OCI-LY1 (cell line): Measurements from ENCODE around the gene CEP104.

ENCODE experiments used
- H2AFZ ChIP-seq: fragments of 200-600 bp; sonication (generic), shearing (Covaris generic); 2 replicates; pipeline ENCODE4 v1.6.0; 2014; ENCODE audit warnings: antibody characterized with exemption, mild to moderate bottlenecking, low read length
- H3F3A ChIP-seq: fragments of 200-600 bp; sonication (generic), shearing (Covaris generic); 2 replicates; pipeline ENCODE4 v1.6.0; 2014; ENCODE audit warnings: mild to moderate bottlenecking, antibody characterized with exemption, low read length, moderate library complexity; ENCODE audit not compliant: insufficient read depth
- H3K27ac ChIP-seq: fragments of 200-600 bp; sonication (generic); 2 replicates; pipeline ENCODE4 v1.5.1; 2014; ENCODE audit warnings: low read length, mixed run types, mild to moderate bottlenecking, low read depth; ENCODE audit not compliant: poor library complexity, severe bottlenecking
- H3K27me3 ChIP-seq: fragments of 200-600 bp; sonication (generic); 2 replicates; pipeline ENCODE4 v1.6.0; 2014; ENCODE audit warnings: antibody characterized with exemption, mild to moderate bottlenecking, low read length, moderate library complexity; ENCODE audit not compliant: insufficient read depth
- H3K36me3 ChIP-seq: fragments of 200-600 bp; sonication (generic); 2 replicates; pipeline ENCODE4 v1.6.1; 2014; ENCODE audit warnings: mild to moderate bottlenecking, antibody characterized with exemption, low read length, moderate library complexity, mixed read lengths; ENCODE audit not compliant: insufficient read depth
- H3K4me1 ChIP-seq: fragments of 200-600 bp; sonication (generic); 2 replicates; pipeline ENCODE4 v1.5.1; 2014; ENCODE audit warnings: mild to moderate bottlenecking, low read length, moderate library complexity; ENCODE audit not compliant: insufficient read depth, severe bottlenecking
- H3K4me2 ChIP-seq: fragments of 200-600 bp; sonication (generic), shearing (Covaris generic); 2 replicates; pipeline ENCODE4 v1.6.1; 2014; ENCODE audit warnings: low read length
- H3K4me3 ChIP-seq: fragments of 200-600 bp; sonication (generic); 2 replicates; pipeline ENCODE4 v1.5.1; 2014; ENCODE audit warnings: low read length, low read depth, mild to moderate bottlenecking, mixed read lengths; ENCODE audit not compliant: poor library complexity, severe bottlenecking
- H3K79me2 ChIP-seq: fragments of 200-600 bp; shearing (Covaris generic); 2 replicates; pipeline ENCODE4 v1.6.1; 2016; ENCODE audit warnings: mixed run types, low read length, mixed read lengths; ENCODE audit not compliant: insufficient read depth
- H3K9ac ChIP-seq: fragments of 200-600 bp; sonication (generic), shearing (Covaris generic); 2 replicates; pipeline ENCODE4 v1.6.1; 2014; ENCODE audit warnings: mild to moderate bottlenecking, low read length, mixed read lengths
- H3K9me2 ChIP-seq: fragments of 200-600 bp; sonication (generic), shearing (Covaris generic); 2 replicates; pipeline ENCODE4 v1.6.1; 2014; ENCODE audit warnings: low read depth, mild to moderate bottlenecking, low read length, mixed read lengths
- H3K9me3 ChIP-seq: fragments of 200-600 bp; shearing (Covaris generic); 2 replicates; pipeline ENCODE4 v1.6.1; 2014; ENCODE audit warnings: low read length, mixed read lengths
- H4K20me1 ChIP-seq: fragments of 200-600 bp; sonication (generic), shearing (Covaris generic); 2 replicates; pipeline ENCODE4 v1.6.0; 2016; ENCODE audit warnings: mild to moderate bottlenecking, low read length; ENCODE audit not compliant: insufficient read depth
- CTCF ChIP-seq: fragments of 200-600 bp; sonication (generic), shearing (Covaris generic); IDR thresholded peaks from 2 replicates; pipeline ENCODE4 v1.5.1; 2017; ENCODE audit warnings: mild to moderate bottlenecking, antibody characterized with exemption, low read length, moderate library complexity, mixed read lengths
- EZH2 ChIP-seq: fragments of 200-600 bp; sonication (generic), shearing (Covaris generic); IDR thresholded peaks from 2 replicates; pipeline ENCODE4 v1.8.0; 2017; ENCODE audit warnings: borderline replicate concordance, mixed run types, mild to moderate bottlenecking, antibody characterized with exemption, low read length, moderate library complexity, mixed read lengths

The CEP104 gene

GRCh38 chr1:3841491-3841890 lies 15.5 kb downstream of the CEP104 start:
- peaks cover 88% of the 10 kb centered on the region for H3K36me3 ChIP-seq
- no peak overlapping the region for H3K4me3 ChIP-seq
- H3K9ac ChIP-seq, result no peak overlapping the region

DNA sequence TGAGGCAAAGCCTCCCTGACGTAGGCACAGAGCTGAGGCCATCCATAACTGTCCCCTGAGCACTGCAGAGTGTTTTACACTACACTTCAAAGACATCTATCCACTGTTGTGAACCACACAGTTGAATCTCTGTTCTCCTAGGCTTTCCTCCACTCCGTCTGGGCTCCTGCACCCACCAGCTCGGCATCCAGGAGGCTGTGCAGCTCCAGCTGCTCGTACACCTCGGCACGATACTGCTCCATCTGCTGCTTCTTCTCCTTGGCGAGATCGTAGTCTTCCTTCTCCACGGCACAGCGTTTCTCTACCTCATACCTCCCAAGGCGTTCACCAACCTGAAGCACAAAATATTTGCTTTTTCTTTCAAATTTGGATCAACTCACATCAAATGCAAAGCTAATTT lies 18.2 kb downstream of the CEP104 start:
- no peaks in the 10 kb centered on the region for H3K4me1 ChIP-seq
- no peaks in the 10 kb centered on the region for H3F3A ChIP-seq

More at GRCh38 chr1:3841491-3841890, 15.5 kb downstream of the CEP104 start:
- Histone ChIP-seq H3F3A (no peaks in the 10 kb centered on the region), H3K4me2 (no peak overlapping the region), H3K4me1 (peaks cover 5% of the 10 kb centered on the region), H4K20me1 (no peaks in the 10 kb centered on the region), H3K27ac (no peak overlapping the region), H2AFZ (no peak overlapping the region), H3K9me3 (peaks cover 9% of the 10 kb centered on the region), H3K27me3 (no peaks in the 10 kb centered on the region), H3K9me2 (no peaks in the 10 kb centered on the region), H3K79me2 (no peaks in the 10 kb centered on the region)
- TF ChIP-seq CTCF, result no peak
- TF ChIP-seq EZH2, result no peak

GRCh38 chr1:3837685-3838084 lies 19.3 kb downstream of the CEP104 start:
- Histone ChIP-seq H3K4me2 (no peak overlapping the region), H3K4me1 (no peaks in the 10 kb centered on the region), H3F3A (no peaks in the 10 kb centered on the region), H3K9me2 (no peaks in the 10 kb centered on the region), H3K79me2 (no peaks in the 10 kb centered on the region), H3K9me3 (peaks cover 9% of the 10 kb centered on the region), H3K9ac (no peak overlapping the region), H3K27me3 (no peaks in the 10 kb centered on the region), H2AFZ (no peak overlapping the region), H3K27ac (no peak overlapping the region), H3K36me3 (peaks cover 80% of the 10 kb centered on the region), H3K4me3 (no peak overlapping the region), H4K20me1 (no peaks in the 10 kb centered on the region)
- TF ChIP-seq EZH2 (no peak), CTCF (no peak)

More for the DNA sequence above, 18.2 kb downstream of the CEP104 start:
- Histone ChIP-seq H3K4me2 (no peak overlapping the region), H3K9me3 (peaks cover 9% of the 10 kb centered on the region), H3K4me3 (no peak overlapping the region), H2AFZ (no peak overlapping the region), H3K27me3 (no peaks in the 10 kb centered on the region), H3K27ac (no peak overlapping the region), H3K9ac (no peak overlapping the region), H3K9me2 (no peaks in the 10 kb centered on the region), H4K20me1 (no peaks in the 10 kb centered on the region), H3K36me3 (peaks cover 81% of the 10 kb centered on the region), H3K79me2 (no peaks in the 10 kb centered on the region)
- TF ChIP-seq CTCF, result no peak
